Panc1 (cell line): ENCODE results near the gene TAS2R43. TPM values are rescaled to one million over a fixed set of nuclear protein-coding genes. Genes with fewer than 3 reads are reported as not detected.

ENCODE experiments used
- ATAC-seq: fragments of 200-7000 bp; cut with Tn5 transposase; 2 replicates; pipeline ENCODE4 v1.9.1; 2020; ENCODE audit warnings: mild to moderate bottlenecking, moderate library complexity
- BruUV-seq: library from RNA; stranded (reverse); fragments of 400-500 nt; replicated peaks from 2 replicates; lab custom pipeline; 2021; lab: Mats Ljungman, UMichigan
- CTCF ChIA-PET: fragments of 300-600 bp; sonication (Branson Sonifier 250); formaldehyde crosslinking; loops from one replicate; lab custom pipeline; 2022; ENCODE audit warnings: antibody characterized with exemption; lab: Charles Lee
- POLR2A ChIA-PET: fragments of 300-600 bp; sonication (Branson Sonifier 250); formaldehyde crosslinking; loops from one replicate; lab custom pipeline; 2022; ENCODE audit warnings: antibody characterized with exemption; lab: Charles Lee
- DNase-seq: peaks from one replicate; pipeline ENCODE4 v3.0.0-alpha.2; 2010; ENCODE audit warnings: low read depth, low spot score
- H3K27ac ChIP-seq: 2 replicates; pipeline ENCODE4 v1.5.1; 2011; ENCODE audit warnings: mild to moderate bottlenecking, low read length, inconsistent platforms
- H3K27me3 ChIP-seq: fragments of 200-500 bp; sonication (Bioruptor generic); 2 replicates; pipeline ENCODE4 v1.6.0; 2014; ENCODE audit warnings: low read length, inconsistent platforms; ENCODE audit not compliant: control insufficient read depth, insufficient read depth
- H3K36me3 ChIP-seq: fragments of 200-500 bp; sonication (Bioruptor generic); 2 replicates; pipeline ENCODE4 v1.5.1; 2014; ENCODE audit warnings: inconsistent platforms, mild to moderate bottlenecking, low read length, moderate library complexity; ENCODE audit not compliant: control insufficient read depth, insufficient read depth
- H3K4me1 ChIP-seq: 2 replicates; pipeline ENCODE4 v1.5.1; 2011; ENCODE audit warnings: inconsistent platforms, mild to moderate bottlenecking, low read length, moderate library complexity; ENCODE audit not compliant: control insufficient read depth, insufficient read depth
- H3K4me3 ChIP-seq, 2 experiments: 2 replicates each; pipeline ENCODE4 v1.5.1; 2011 to 2012; ENCODE audit warnings: low read depth in 2 of 2, low read length in 2 of 2, mild to moderate bottlenecking in 2 of 2, inconsistent platforms in 1 of 2, moderate library complexity in 1 of 2
- H3K9me3 ChIP-seq: fragments of 200-500 bp; sonication (Bioruptor generic); 2 replicates; pipeline ENCODE4 v1.5.1; 2014; ENCODE audit warnings: low read depth, mild to moderate bottlenecking, inconsistent platforms, low read length, moderate library complexity; ENCODE audit not compliant: control insufficient read depth, insufficient read depth
- POLR2AphosphoS5 ChIP-seq: IDR thresholded peaks from 2 replicates; pipeline ENCODE4 v1.6.1; 2012; ENCODE audit warnings: mild to moderate bottlenecking, low read depth, low read length, moderate library complexity
- SIN3A ChIP-seq: IDR thresholded peaks from 2 replicates; pipeline ENCODE4 v1.6.1; 2012; ENCODE audit warnings: low read depth, mild to moderate bottlenecking, low read length, moderate library complexity, borderline replicate concordance; ENCODE audit not compliant: insufficient read depth
- TCF7L2 ChIP-seq: IDR thresholded peaks from 2 replicates; pipeline ENCODE4 v1.6.1; 2011; ENCODE audit warnings: mild to moderate bottlenecking, low read depth, low read length, inconsistent platforms
- in situ Hi-C: cut with HindIII; loops from 2 replicates; pipeline ENCODE4 v1.10.0; 2016; ENCODE audit warnings: low sequenced_read_pairs, low pct_unique_long_range_greater_than_20kb
- intact Hi-C: fragments of 100-400 bp; cut with micrococcal nuclease; formaldehyde crosslinking; loops from one replicate; pipeline ENCODE4 v1.10.0; 2022; ENCODE audit not compliant: unreplicated experiment
- total RNA-seq: library from RNA; stranded (reverse); gene quantifications from one replicate; pipeline ENCODE4 v1.2.1, GENCODE V29; 2021; ENCODE audit not compliant: unreplicated experiment
- TF ChIP-seq, protein P1 (sequence below), 2 experiments: IDR thresholded peaks; 2 replicates each; pipeline ENCODE4 v1.6.1; 2011 to 2012; ENCODE audit warnings: low read depth in 2 of 2, control low read depth in 1 of 2, low read length in 1 of 2, mild to moderate bottlenecking in 1 of 2, moderate library complexity in 1 of 2; ENCODE audit not compliant: insufficient read depth in 1 of 2
- TF ChIP-seq, protein P2 (sequence below): fragments of 450-650 bp; IDR thresholded peaks from 2 replicates; pipeline ENCODE4 v1.5.1; 2017; ENCODE audit warnings: mild to moderate bottlenecking

Gene TAS2R43
- total RNA-seq, 1 experiment from 2014 or later, result 0.36 TPM

DNA sequence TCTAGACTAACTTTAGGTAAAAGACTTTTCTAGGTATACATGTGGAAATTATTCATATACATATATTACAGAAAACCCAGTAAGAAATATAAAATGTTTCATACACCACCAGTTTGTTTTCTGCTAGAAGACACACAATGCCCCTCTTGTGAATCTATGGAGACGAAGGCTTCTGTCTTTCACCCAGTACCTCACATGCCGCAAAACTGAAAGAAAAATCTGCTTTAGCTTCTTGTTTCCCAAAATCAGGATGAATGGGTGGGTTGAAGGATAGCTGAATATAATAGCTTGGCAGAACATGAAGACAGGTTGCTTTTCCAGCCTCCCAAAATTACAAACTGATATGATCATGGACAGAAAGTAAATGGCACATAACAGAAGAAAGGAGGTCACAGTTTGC, 41.0 kb upstream of the TAS2R43 start:
- intact Hi-C loops, result no loop called here
- H3K27ac ChIP-seq, result no peak overlapping the region
- ChIA-PET CTCF (no interaction called here), POLR2A (no interaction called here)
- no peaks in the 10 kb centered on the region for H3K27me3 ChIP-seq
- H3K4me1 ChIP-seq, result no peaks in the 10 kb centered on the region
- no peak for TF ChIP-seq SIN3A
- TF ChIP-seq, protein P1, sequence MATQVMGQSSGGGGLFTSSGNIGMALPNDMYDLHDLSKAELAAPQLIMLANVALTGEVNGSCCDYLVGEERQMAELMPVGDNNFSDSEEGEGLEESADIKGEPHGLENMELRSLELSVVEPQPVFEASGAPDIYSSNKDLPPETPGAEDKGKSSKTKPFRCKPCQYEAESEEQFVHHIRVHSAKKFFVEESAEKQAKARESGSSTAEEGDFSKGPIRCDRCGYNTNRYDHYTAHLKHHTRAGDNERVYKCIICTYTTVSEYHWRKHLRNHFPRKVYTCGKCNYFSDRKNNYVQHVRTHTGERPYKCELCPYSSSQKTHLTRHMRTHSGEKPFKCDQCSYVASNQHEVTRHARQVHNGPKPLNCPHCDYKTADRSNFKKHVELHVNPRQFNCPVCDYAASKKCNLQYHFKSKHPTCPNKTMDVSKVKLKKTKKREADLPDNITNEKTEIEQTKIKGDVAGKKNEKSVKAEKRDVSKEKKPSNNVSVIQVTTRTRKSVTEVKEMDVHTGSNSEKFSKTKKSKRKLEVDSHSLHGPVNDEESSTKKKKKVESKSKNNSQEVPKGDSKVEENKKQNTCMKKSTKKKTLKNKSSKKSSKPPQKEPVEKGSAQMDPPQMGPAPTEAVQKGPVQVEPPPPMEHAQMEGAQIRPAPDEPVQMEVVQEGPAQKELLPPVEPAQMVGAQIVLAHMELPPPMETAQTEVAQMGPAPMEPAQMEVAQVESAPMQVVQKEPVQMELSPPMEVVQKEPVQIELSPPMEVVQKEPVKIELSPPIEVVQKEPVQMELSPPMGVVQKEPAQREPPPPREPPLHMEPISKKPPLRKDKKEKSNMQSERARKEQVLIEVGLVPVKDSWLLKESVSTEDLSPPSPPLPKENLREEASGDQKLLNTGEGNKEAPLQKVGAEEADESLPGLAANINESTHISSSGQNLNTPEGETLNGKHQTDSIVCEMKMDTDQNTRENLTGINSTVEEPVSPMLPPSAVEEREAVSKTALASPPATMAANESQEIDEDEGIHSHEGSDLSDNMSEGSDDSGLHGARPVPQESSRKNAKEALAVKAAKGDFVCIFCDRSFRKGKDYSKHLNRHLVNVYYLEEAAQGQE (IDR thresholded peaks at IDR 0.05; ENCODE audit: insufficient read depth in 1 of 2, low read depth in 2 of 2, low read length in 1 of 2), result no peak
- no peak for TF ChIP-seq TCF7L2
- TF ChIP-seq POLR2AphosphoS5, result no peak
- TF ChIP-seq, protein P2, sequence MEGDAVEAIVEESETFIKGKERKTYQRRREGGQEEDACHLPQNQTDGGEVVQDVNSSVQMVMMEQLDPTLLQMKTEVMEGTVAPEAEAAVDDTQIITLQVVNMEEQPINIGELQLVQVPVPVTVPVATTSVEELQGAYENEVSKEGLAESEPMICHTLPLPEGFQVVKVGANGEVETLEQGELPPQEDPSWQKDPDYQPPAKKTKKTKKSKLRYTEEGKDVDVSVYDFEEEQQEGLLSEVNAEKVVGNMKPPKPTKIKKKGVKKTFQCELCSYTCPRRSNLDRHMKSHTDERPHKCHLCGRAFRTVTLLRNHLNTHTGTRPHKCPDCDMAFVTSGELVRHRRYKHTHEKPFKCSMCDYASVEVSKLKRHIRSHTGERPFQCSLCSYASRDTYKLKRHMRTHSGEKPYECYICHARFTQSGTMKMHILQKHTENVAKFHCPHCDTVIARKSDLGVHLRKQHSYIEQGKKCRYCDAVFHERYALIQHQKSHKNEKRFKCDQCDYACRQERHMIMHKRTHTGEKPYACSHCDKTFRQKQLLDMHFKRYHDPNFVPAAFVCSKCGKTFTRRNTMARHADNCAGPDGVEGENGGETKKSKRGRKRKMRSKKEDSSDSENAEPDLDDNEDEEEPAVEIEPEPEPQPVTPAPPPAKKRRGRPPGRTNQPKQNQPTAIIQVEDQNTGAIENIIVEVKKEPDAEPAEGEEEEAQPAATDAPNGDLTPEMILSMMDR, result no peak
- no peaks in the 10 kb centered on the region for H3K9me3 ChIP-seq
- ATAC-seq, result no peak
- in situ Hi-C loops, result no loop called here
- no peak for DNase-seq
- no peaks in the 10 kb centered on the region for H3K36me3 ChIP-seq
- no TSS peak for BruUV-seq
- no peak overlapping the region for H3K4me3 ChIP-seq

DNA sequence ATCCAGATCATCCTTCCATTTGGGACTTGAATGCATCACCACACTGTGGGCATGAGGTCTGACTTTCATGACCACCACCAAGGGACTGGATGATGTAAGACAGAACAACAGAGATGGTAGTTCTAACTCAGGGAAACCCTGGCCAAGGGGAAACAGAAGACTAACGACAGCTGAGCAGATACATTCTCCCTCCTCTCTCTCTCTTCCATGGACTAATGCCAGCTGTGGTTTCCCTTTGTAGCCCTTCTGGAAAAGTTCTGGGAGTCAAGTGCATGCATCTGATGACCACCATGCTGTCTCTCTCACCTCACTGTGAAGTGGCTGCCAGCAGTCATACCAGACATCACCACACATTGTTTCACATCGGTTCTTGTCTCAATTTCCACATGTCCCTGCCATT, 38.9 kb upstream of the TAS2R43 start:
- ATAC-seq (no peak), DNase-seq (no peak)
- in situ Hi-C loops (no loop called here), intact Hi-C loops (no loop called here)
- POLR2A ChIA-PET, result no interaction called here
- Histone ChIP-seq H3K27ac (no peak overlapping the region), H3K9me3 (no peaks in the 10 kb centered on the region), H3K4me3 (no peak overlapping the region), H3K36me3 (no peaks in the 10 kb centered on the region), H3K4me1 (no peaks in the 10 kb centered on the region), H3K27me3 (no peaks in the 10 kb centered on the region)
- TF ChIP-seq SIN3A, result no peak
- TF ChIP-seq, protein P1 (IDR thresholded peaks at IDR 0.05; ENCODE audit: insufficient read depth in 1 of 2, low read depth in 2 of 2, low read length in 1 of 2), result no peak
- no peak for TF ChIP-seq TCF7L2
- TF ChIP-seq, protein P2, result no peak
- TF ChIP-seq POLR2AphosphoS5, result no peak
- CTCF ChIA-PET, result no interaction called here
- BruUV-seq, result no TSS peak
